H9 (cell line): ENCODE data around the gene DSTN. TPM values are rescaled to one million over a fixed set of nuclear protein-coding genes. Genes with fewer than 3 reads are reported as not detected.

ENCODE experiments used
- DNase-seq: peaks from one replicate; pipeline ENCODE4 v3.0.0-alpha.2; 2017
- H2AFZ ChIP-seq: one replicate; pipeline ENCODE4 v1.6.1; 2013; ENCODE audit warnings: mild to moderate bottlenecking, low read length, control low read depth, moderate library complexity
- H2AK5ac ChIP-seq: 2 replicates; pipeline ENCODE4 v1.6.1; 2013; ENCODE audit warnings: low read length, control low read depth, mixed read lengths; ENCODE audit not compliant: insufficient read length
- H2BK120ac ChIP-seq: one replicate; pipeline ENCODE4 v1.6.1; 2013; ENCODE audit warnings: low read depth, mild to moderate bottlenecking, low read length, control low read depth, inconsistent platforms; ENCODE audit not compliant: poor library complexity, severe bottlenecking
- H2BK12ac ChIP-seq: 2 replicates; pipeline ENCODE4 v1.6.1; 2013; ENCODE audit warnings: low read length, control low read depth, mixed read lengths, low read depth; ENCODE audit not compliant: insufficient read length
- H2BK15ac ChIP-seq: 2 replicates; pipeline ENCODE4 v1.6.1; 2013; ENCODE audit warnings: low read depth, low read length, control low read depth
- H2BK20ac ChIP-seq: one replicate; pipeline ENCODE4 v1.6.1; 2013; ENCODE audit warnings: low read depth, mild to moderate bottlenecking, low read length, control low read depth, inconsistent platforms; ENCODE audit not compliant: poor library complexity, severe bottlenecking
- H2BK5ac ChIP-seq: 2 replicates; pipeline ENCODE4 v1.6.1; 2013; ENCODE audit warnings: low read length, control low read depth, mixed read lengths; ENCODE audit not compliant: insufficient read length
- H3K14ac ChIP-seq: 2 replicates; pipeline ENCODE4 v1.6.1; 2013; ENCODE audit warnings: low read length, control low read depth; ENCODE audit not compliant: insufficient read depth
- H3K18ac ChIP-seq: 2 replicates; pipeline ENCODE4 v1.6.1; 2013; ENCODE audit warnings: low read depth, mild to moderate bottlenecking, mixed read lengths, low read length, control low read depth; ENCODE audit not compliant: insufficient read length
- H3K23ac ChIP-seq: 2 replicates; pipeline ENCODE4 v1.6.1; 2013; ENCODE audit warnings: low read length, control low read depth, mixed read lengths, low read depth; ENCODE audit not compliant: insufficient read length
- H3K23me2 ChIP-seq: 2 replicates; pipeline ENCODE4 v1.6.1; 2013; ENCODE audit warnings: low read depth, mild to moderate bottlenecking, mixed read lengths, low read length, control low read depth; ENCODE audit not compliant: insufficient read length, poor library complexity, severe bottlenecking
- H3K27ac ChIP-seq: 2 replicates; pipeline ENCODE4 v1.5.1; 2013; ENCODE audit warnings: low read length, control low read depth, mixed read lengths, low read depth; ENCODE audit not compliant: insufficient read length
- H3K27me3 ChIP-seq: 2 replicates; pipeline ENCODE4 v1.6.1; 2013; ENCODE audit warnings: low read length, control low read depth, inconsistent platforms; ENCODE audit not compliant: insufficient read depth
- H3K4ac ChIP-seq: 2 replicates; pipeline ENCODE4 v1.6.1; 2013; ENCODE audit warnings: low read depth, mild to moderate bottlenecking, control low read depth, inconsistent platforms, low read length, moderate library complexity
- H3K4me1 ChIP-seq: 2 replicates; pipeline ENCODE4 v1.6.1; 2013; ENCODE audit warnings: low read length, control low read depth, inconsistent platforms; ENCODE audit not compliant: insufficient read depth
- H3K4me2 ChIP-seq: 2 replicates; pipeline ENCODE4 v1.6.1; 2013; ENCODE audit warnings: low read length, control low read depth, mixed read lengths; ENCODE audit not compliant: insufficient read length, insufficient read depth
- H3K56ac ChIP-seq: 2 replicates; pipeline ENCODE4 v1.6.1; 2013; ENCODE audit warnings: low read depth, mild to moderate bottlenecking, mixed read lengths, low read length, control low read depth; ENCODE audit not compliant: insufficient read length
- H3K79me1 ChIP-seq: 2 replicates; pipeline ENCODE4 v1.6.1; 2013; ENCODE audit warnings: low read depth, mild to moderate bottlenecking, moderate library complexity, low read length, control low read depth, inconsistent platforms; ENCODE audit not compliant: insufficient read depth, poor library complexity, severe bottlenecking
- H3K79me2 ChIP-seq: 2 replicates; pipeline ENCODE4 v1.6.1; 2013; ENCODE audit warnings: low read length, control low read depth, inconsistent platforms; ENCODE audit not compliant: insufficient read depth
- H3K9ac ChIP-seq: 2 replicates; pipeline ENCODE4 v1.6.1; 2013; ENCODE audit warnings: low read length, control low read depth, mixed read lengths; ENCODE audit not compliant: insufficient read length; ENCODE audit errors: extremely low read depth
- H3K9me3 ChIP-seq: one replicate; pipeline ENCODE4 v1.6.1; 2013; ENCODE audit warnings: low read depth, low read length, inconsistent platforms; ENCODE audit not compliant: control insufficient read depth
- H3T11ph ChIP-seq: one replicate; pipeline ENCODE4 v1.6.1; 2013; ENCODE audit warnings: mild to moderate bottlenecking, low read length, control low read depth, inconsistent platforms
- H4K20me1 ChIP-seq: one replicate; pipeline ENCODE4 v1.6.1; 2013; ENCODE audit not compliant: control insufficient read depth, insufficient read length, insufficient read depth
- H4K5ac ChIP-seq: 2 replicates; pipeline ENCODE4 v1.6.1; 2013; ENCODE audit warnings: low read depth, mild to moderate bottlenecking, mixed read lengths, low read length, control low read depth; ENCODE audit not compliant: insufficient read length
- H4K8ac ChIP-seq: replicated peaks from 2 replicates; pipeline ENCODE4 v1.6.1; 2013; ENCODE audit warnings: low read length, control low read depth, mixed read lengths, low read depth; ENCODE audit not compliant: insufficient read length
- H4K91ac ChIP-seq: 2 replicates; pipeline ENCODE4 v1.6.1; 2013; ENCODE audit warnings: low read depth, mild to moderate bottlenecking, moderate library complexity, mixed read lengths, low read length, control low read depth; ENCODE audit not compliant: insufficient read length
- H3K27ac Mint-ChIP-seq, 3 experiments: 2 replicates in 2 of 3; 3 replicates in 1 of 3; pipeline ENCODE4 v1.8.0; 2020 to 2021; ENCODE audit warnings: mixed read lengths in 3 of 3, mild to moderate bottlenecking in 1 of 3, moderate library complexity in 1 of 3
- H3K27me3 Mint-ChIP-seq: 2 replicates; pipeline ENCODE4 v1.8.0; 2021; ENCODE audit warnings: low read depth, mild to moderate bottlenecking, moderate library complexity, mixed read lengths
- H3K36me3 Mint-ChIP-seq, 3 experiments: 2 replicates in 2 of 3; 3 replicates in 1 of 3; pipeline ENCODE4 v1.8.0; 2020 to 2021; ENCODE audit warnings: low read depth in 3 of 3, mixed read lengths in 3 of 3; ENCODE audit not compliant: insufficient read depth in 1 of 3
- H3K4me1 Mint-ChIP-seq, 2 experiments: 2 replicates each; pipeline ENCODE4 v1.8.0; 2020; ENCODE audit warnings: mixed read lengths in 2 of 2
- H3K4me3 Mint-ChIP-seq, 2 experiments: 2 replicates in 1 of 2; 3 replicates in 1 of 2; pipeline ENCODE4 v1.8.0; 2020 to 2021; ENCODE audit warnings: mild to moderate bottlenecking in 2 of 2, mixed read lengths in 2 of 2, moderate library complexity in 1 of 2
- H3K9me3 Mint-ChIP-seq, 2 experiments: 2 replicates in 1 of 2; 3 replicates in 1 of 2; pipeline ENCODE4 v1.8.0; 2020; ENCODE audit warnings: mild to moderate bottlenecking in 2 of 2, mixed read lengths in 2 of 2, moderate library complexity in 1 of 2
- CTCF ChIP-seq: fragments of 200-600 bp; sonication (generic); conservative IDR thresholded peaks from 3 replicates; pipeline ENCODE4 v1.8.0; 2021; ENCODE audit warnings: antibody characterized with exemption, mild to moderate bottlenecking
- WGBS: extraction: QIAGEN DNeasy Blood & Tissue Kit; methylation state at CpG from one replicate; pipeline ENCODE4 v1.1.7; 2013; ENCODE audit warnings: missing lambda C conversion rate, low lambda C conversion rate, mixed read lengths; ENCODE audit not compliant: insufficient read length; ENCODE audit errors: extremely low coverage; 5-methylcytosine and 5-hydroxymethylcytosine counted together
- total RNA-seq: library from RNA; stranded (reverse); gene quantifications from 2 replicates; pipeline ENCODE4 v1.2.1, GENCODE V29; 2021

The DSTN gene
- total RNA-seq, 1 experiment from 2014 or later, result 145 TPM

GRCh38 chr20:17629678-17630089 lies 59.8 kb downstream of the DSTN start:
- H3K27me3 Mint-ChIP-seq, result no peaks in the 10 kb centered on the region

More at GRCh38 chr20:17629678-17630089, 59.8 kb downstream of the DSTN start:
- Mint-ChIP-seq H3K4me1 (no peaks in the 10 kb centered on the region), H3K36me3 (peaks cover 31 to 71% (median 65%) of the 10 kb centered on the region in 3 experiments), H3K9me3 (no peaks in the 10 kb centered on the region), H3K4me3 (no peak overlapping the region), H3K27ac (no peak overlapping the region)
- Histone ChIP-seq H3K56ac (no peak overlapping the region), H3K14ac (no peak overlapping the region), H4K5ac (no peak overlapping the region), H2BK12ac (no peak overlapping the region), H2BK5ac (no peak overlapping the region), H2BK20ac (no peak overlapping the region), H3K23ac (no peak overlapping the region), H2BK120ac (no peak overlapping the region), H3K4me2 (no peak overlapping the region), H3K79me2 (no peaks in the 10 kb centered on the region), H3K27me3 (no peaks in the 10 kb centered on the region), H4K91ac (no peak overlapping the region), H2AFZ (no peak overlapping the region), H3K18ac (no peak overlapping the region), H4K8ac (no peak overlapping the region), H3K9me3 (no peaks in the 10 kb centered on the region), H4K20me1 (no peaks in the 10 kb centered on the region), H3K27ac (no peak overlapping the region), H2BK15ac (no peak overlapping the region), H3K23me2 (no peaks in the 10 kb centered on the region), H3K9ac (no peak overlapping the region), H3K79me1 (no peaks in the 10 kb centered on the region), H3T11ph (no peak overlapping the region), H2AK5ac (no peak overlapping the region), H3K4me1 (no peaks in the 10 kb centered on the region), H3K4ac (no peak overlapping the region)
- TF ChIP-seq CTCF, result no peak
- no CpG with 5 or more reads among the region's 21 CpGs for WGBS
- DNase-seq, result no peak
